NCI-H526 treated with DMSO at 0.1 percent for 48 hours (cell line): Measurements from ENCODE around the gene EIF4ENIF1.
A peak's percentile ranks its signal among the peaks of the same experiment; 100 is the strongest.
"Not testable (repeated sequence)": the region's sequence is repeated elsewhere in the genome, so short reads cannot be mapped to it uniquely, and the experiment has no call there.

ENCODE experiments used
- DNase-seq: peaks from one replicate; lab custom pipeline; 2025; lab: John Stamatoyannopoulos, UW

EIF4ENIF1 gene

GRCh38 chr22:31493355-31493754 lies 3.7 kb upstream of the EIF4ENIF1 start:
- not testable (repeated sequence) for DNase-seq

- DNase-seq, result no peak
Observed at GRCh38 chr22:31492151-31492550, 2.5 kb upstream of the EIF4ENIF1 start.

GRCh38 chr22:31491218-31491962 lies 1.7 kb upstream of the EIF4ENIF1 start:
- no peak for DNase-seq

GRCh38 chr22:31490496-31490925 lies 869 bp upstream of the EIF4ENIF1 start:
- DNase-seq, result peak; percentile 68

- DNase-seq, result no peak
Observed at GRCh38 chr22:31488988-31489617, 539 bp downstream of the EIF4ENIF1 start.

DNA sequence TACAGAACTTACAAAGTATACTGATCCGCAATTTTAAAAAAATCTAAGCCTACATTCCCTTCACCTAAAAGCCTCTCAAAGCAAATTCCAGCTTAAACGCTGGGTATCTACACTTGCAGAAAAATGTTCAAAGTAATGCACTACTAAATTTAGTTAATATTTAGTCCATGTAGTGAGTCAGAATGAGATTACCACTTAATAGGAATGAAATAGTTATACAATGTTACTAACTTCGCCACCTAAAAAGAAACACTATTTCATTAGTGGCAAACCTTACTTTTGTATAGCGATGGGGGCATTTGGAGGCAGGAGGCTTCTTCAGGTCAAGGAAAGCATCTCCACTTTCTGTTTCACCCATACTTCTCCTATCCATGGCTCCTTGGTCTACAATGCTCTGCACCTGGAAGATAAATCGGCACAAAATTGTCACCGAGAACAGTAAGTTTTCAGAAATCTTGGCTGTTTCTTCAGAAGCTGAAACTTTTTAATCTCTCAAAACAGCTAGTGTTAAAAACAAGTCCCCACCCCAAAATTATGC lies 1.2 kb downstream of the EIF4ENIF1 start:
- no peak for DNase-seq

DNA sequence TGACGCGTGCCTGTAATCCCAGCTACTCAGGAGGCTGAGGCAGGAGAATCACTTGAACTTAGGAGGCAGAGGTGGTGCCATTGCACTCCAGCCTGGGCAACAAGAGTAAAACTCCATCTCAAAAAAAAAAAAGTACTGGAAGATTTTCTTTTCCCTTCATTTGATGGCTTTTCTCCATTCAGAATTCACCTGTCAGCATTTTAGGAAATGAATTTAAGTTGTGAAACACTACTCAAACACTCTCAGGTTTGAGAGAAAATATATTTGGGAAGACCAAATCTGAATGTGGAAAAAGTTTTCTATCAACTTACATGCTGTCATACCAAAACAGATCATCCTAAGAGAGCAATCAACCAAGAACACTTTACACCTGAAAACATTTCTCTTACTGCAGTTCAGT lies 2.7 kb downstream of the EIF4ENIF1 start:
- no peak for DNase-seq

GRCh38 chr22:31486369-31486768 lies 3.3 kb downstream of the EIF4ENIF1 start:
- not testable (repeated sequence) for DNase-seq

GRCh38 chr22:31482470-31482869 lies 7.2 kb downstream of the EIF4ENIF1 start:
- not testable (repeated sequence) for DNase-seq

- DNase-seq, result no peak
Observed at GRCh38 chr22:31481129-31481528, 8.5 kb downstream of the EIF4ENIF1 start.

DNA sequence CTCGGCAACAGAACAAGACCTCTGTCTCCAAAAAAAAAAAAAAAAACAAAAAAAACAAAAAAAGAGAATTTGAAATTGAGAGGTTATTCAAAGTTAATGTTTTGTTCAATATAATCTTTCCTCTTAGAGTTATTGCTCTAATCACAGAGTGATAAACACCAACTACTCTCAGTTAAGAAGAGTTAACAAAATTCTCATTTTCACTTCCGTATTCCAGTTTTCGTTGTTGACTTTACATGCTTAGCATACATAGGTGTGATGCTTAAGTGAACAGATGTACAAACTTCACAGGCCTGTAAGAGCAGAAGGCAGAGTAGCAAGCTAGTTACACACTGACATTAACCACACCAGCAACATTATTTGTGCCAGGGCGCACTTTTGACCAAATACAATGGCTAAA lies 12.3 kb downstream of the EIF4ENIF1 start:
- no peak for DNase-seq

- DNase-seq, result no peak
Observed at GRCh38 chr22:31475800-31476199, 13.8 kb downstream of the EIF4ENIF1 start.

DNA sequence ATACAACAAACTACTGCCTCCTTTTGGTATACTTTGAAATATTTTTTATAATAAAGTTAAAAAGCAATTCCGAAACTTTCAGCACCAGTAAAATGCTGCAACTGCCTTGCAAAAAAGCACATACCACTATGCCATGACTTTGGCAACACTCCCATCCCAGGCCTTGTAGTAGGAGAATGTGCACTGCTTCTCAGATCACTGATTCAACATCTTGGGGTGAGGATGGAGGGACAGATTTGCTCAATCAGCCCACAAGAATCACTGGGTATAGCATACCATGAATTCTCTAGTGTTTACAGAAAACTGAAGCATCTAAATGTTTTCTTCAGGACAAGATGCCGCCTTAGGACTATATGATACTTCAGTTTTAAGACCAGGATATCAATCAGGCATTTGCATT lies 14.9 kb downstream of the EIF4ENIF1 start:
- DNase-seq, result no peak

DNA sequence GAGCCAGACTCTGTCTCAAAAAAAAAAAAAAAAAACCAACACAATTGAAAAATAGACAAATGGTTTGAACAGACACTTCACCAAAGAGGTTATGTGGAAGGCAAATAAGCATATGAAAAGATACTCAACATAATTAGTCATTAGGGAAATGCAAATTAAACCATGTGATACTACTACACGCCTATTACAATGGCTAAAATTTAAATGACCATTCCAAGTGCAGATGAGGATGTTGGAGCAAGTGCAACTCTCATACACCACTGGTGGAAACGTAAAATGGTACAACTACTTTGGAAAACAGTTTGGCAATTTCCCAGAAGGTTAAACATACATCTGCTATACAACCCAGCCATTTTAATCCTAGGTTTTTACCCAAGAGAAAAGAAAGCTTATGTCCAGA lies 24.3 kb downstream of the EIF4ENIF1 start:
- DNase-seq, result no peak

DNA sequence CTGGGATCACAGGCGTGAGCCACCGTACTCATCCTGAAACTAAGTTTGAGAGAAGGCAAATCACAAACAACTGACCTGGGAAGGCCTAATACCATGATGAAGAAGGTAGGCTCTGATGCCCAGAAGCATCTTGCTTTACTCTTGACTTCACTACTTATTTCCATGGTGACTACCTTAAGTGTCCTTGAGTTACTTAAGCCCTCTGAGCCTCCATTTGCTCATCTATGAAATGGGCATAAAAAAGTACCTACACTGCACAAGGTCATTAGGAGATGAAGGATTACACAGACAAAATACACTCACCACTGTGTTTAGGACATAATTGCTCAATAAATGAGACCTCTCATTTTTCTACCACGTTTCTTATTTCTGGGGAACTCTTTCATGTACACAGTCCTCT lies 27.9 kb downstream of the EIF4ENIF1 start:
- no peak for DNase-seq

DNA sequence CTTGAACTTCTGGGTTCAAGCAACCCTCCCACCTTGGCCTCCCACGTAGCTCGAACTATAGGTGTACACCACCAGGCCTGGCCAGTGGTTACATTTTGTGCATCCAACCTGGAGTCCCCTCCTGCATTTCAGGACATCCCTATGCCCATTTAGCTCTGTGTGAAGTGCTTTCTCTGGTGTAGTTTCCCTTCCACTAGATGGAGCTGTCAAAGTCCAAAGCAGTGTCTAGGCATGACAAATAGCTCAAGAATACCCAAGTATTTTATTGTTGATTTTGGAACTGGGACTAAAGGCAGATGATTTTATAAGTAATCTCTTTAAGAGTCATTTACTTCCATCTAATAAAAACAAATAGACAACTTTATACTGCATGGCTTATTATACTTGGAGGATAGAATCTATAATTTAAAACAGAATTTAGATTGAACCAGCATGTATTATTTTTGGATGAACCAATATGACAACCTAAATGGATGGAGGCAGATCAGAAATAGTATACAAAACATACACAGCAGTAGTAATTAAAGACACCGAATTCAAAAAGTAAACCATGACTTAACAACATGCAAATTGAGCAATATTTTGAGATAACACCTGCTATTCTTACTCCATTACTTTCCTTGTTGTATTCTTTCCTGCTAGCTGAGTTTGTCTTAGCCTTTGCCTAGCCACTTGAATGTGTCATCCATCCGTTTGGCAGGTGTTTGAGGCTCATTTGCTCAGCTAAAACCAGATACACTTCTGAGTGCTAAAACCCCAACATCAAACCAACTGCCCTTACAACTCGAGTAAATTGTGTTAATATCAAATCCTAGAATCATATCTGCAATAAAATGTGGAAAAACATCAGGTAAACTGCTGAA lies 37.7 kb downstream of the EIF4ENIF1 start:
- DNase-seq, result no peak

- DNase-seq, result no peak
Observed at GRCh38 chr22:31449506-31449905, 40.1 kb downstream of the EIF4ENIF1 start.

- no peak for DNase-seq
Observed at GRCh38 chr22:31448382-31448781, 41.3 kb downstream of the EIF4ENIF1 start.

- DNase-seq, result no peak
Observed at GRCh38 chr22:31447337-31447736, 42.3 kb downstream of the EIF4ENIF1 start.

DNA sequence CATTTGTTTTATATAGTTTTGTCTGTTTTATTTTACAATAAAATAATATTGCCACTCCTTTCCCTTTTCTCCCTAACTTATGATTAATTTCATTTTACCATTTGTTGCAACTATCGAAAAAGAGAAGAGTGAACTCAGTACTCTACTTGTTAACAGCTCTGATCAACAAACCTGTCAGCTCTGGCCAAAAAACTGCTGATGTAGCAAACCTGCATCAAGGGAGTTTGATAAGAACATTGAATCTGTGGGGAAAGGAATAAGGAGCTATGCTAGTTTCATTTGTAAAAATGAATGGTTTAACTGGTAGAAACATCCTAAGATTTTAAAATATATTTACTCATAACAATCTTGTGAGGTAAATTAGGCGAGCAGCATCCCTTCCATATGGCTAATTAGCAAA lies 42.9 kb downstream of the EIF4ENIF1 start:
- DNase-seq, result no peak

DNA sequence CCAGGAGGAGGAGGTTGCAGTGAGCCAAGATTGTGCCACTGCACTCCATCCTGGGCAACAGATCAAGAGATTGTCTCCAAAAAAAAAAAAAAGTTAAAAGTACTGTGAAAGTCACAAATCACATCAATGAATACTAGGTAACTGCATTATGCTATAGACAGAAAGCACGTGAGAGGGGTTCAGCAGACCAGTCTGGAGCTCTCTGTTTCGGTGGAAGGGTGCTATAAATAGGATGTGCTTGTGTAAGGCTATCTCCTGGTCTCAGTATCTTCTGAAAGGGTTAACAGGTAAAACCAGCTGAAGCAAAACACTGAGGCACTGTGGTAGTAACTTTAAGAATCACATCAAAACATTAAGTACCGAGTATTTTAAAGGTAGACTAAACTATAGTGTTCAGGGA lies 43.4 kb downstream of the EIF4ENIF1 start:
- no peak for DNase-seq

- no peak for DNase-seq
Observed at GRCh38 chr22:31445642-31446041, 44.0 kb downstream of the EIF4ENIF1 start.
